Activated naive CD4-positive, alpha-beta T cell treated with anti-CD3 and anti-CD28 coated beads, Interleukin-2, amount 10 ng/mL, durations not matched to agents 7 days and 5 days (primary cell): Measurements from ENCODE around the gene TBX6.
"Not testable (repeated sequence)": the region's sequence is repeated elsewhere in the genome, so short reads cannot be mapped to it uniquely, and the experiment has no call there.

Experiments
- CTCF ChIA-PET: fragments of 350-600 bp; sonication (Branson Sonifier 250); formaldehyde crosslinking; loops from one replicate; lab custom pipeline; 2021; ENCODE audit warnings: antibody characterized with exemption; lab: Charles Lee
- DNase-seq: peaks from one replicate; pipeline ENCODE4 v3.0.0-alpha.2; 2020
- H3K27ac Mint-ChIP-seq: one replicate; pipeline ENCODE4 v1.8.0; 2021; ENCODE audit warnings: mild to moderate bottlenecking, moderate library complexity, mixed read lengths
- H3K27me3 Mint-ChIP-seq: one replicate; pipeline ENCODE4 v1.8.0; 2021; ENCODE audit warnings: mild to moderate bottlenecking, mixed read lengths
- H3K36me3 Mint-ChIP-seq: one replicate; pipeline ENCODE4 v1.8.0; 2021; ENCODE audit warnings: mixed read lengths
- H3K4me1 Mint-ChIP-seq: one replicate; pipeline ENCODE4 v1.8.0; 2021; ENCODE audit warnings: mixed read lengths
- H3K4me3 Mint-ChIP-seq: one replicate; pipeline ENCODE4 v1.8.0; 2021; ENCODE audit warnings: mild to moderate bottlenecking, moderate library complexity, mixed read lengths
- H3K9me3 Mint-ChIP-seq: one replicate; pipeline ENCODE4 v1.8.0; 2021; ENCODE audit warnings: mixed read lengths

The TBX6 gene

GRCh38 chr16:30063278-30063892 is 28.3 kb downstream of the TBX6 start:
- CTCF ChIA-PET = interaction anchor here (0.7 to 4.3 kb wide), 5 partner anchors 8 to 552 kb away, joined by 3 to 31 read pairs (median 5); partner anchors contain the start of gene TBX6
- peaks cover 26% of the 10 kb centered on the region for H3K4me1 Mint-ChIP-seq
- H3K9me3 Mint-ChIP-seq = no peaks in the 10 kb centered on the region
- no peak for DNase-seq
- peaks cover 29% of the 10 kb centered on the region for H3K36me3 Mint-ChIP-seq
- peaks cover 4% of the 10 kb centered on the region for H3K27me3 Mint-ChIP-seq
- H3K4me3 Mint-ChIP-seq = peak overlapping the region; percentile 100
- H3K27ac Mint-ChIP-seq = peak overlapping the region; percentile 98

- CTCF ChIA-PET = interaction anchor here (1.0 to 1.1 kb wide), 2 partner anchors 29 to 31 kb away, joined by 3 to 4 read pairs; partner anchors contain the start of gene TBX6
- H3K9me3 Mint-ChIP-seq = no peaks in the 10 kb centered on the region
- peaks cover 11% of the 10 kb centered on the region for H3K4me1 Mint-ChIP-seq
- H3K4me3 Mint-ChIP-seq = no peak overlapping the region
- DNase-seq = no peak
- H3K36me3 Mint-ChIP-seq = peaks cover 9% of the 10 kb centered on the region
- no peak overlapping the region for H3K27ac Mint-ChIP-seq
- H3K27me3 Mint-ChIP-seq = peaks cover 4% of the 10 kb centered on the region
Measured at GRCh38 chr16:30060836-30061554, 30.7 kb downstream of the TBX6 start.

GRCh38 chr16:30060346-30060745 is 31.4 kb downstream of the TBX6 start:
- Mint-ChIP-seq H3K4me3 (no peak overlapping the region), H3K9me3 (no peaks in the 10 kb centered on the region), H3K4me1 (peaks cover 15% of the 10 kb centered on the region), H3K27ac (no peak overlapping the region), H3K27me3 (peaks cover 4% of the 10 kb centered on the region), H3K36me3 (peaks cover 6% of the 10 kb centered on the region)
- DNase-seq = no peak
- CTCF ChIA-PET = interaction anchor here (0.7 to 1.0 kb wide), 2 partner anchors 27 to 31 kb away, joined by 3 read pairs; partner anchors contain the start of gene TBX6

GRCh38 chr16:30054959-30055553 is 36.7 kb downstream of the TBX6 start:
- peaks cover 15% of the 10 kb centered on the region for H3K27me3 Mint-ChIP-seq

GRCh38 chr16:30054451-30054850 is 37.3 kb downstream of the TBX6 start:
- no peak overlapping the region for H3K27ac Mint-ChIP-seq
- peaks cover 17% of the 10 kb centered on the region for H3K27me3 Mint-ChIP-seq
- H3K4me3 Mint-ChIP-seq = peak overlapping the region; percentile 70
- H3K36me3 Mint-ChIP-seq = peaks cover 2% of the 10 kb centered on the region
- DNase-seq = no peak
- H3K9me3 Mint-ChIP-seq = no peaks in the 10 kb centered on the region
- H3K4me1 Mint-ChIP-seq = peaks cover 39% of the 10 kb centered on the region
- CTCF ChIA-PET = interaction anchor here (0.5 to 3.3 kb wide), 7 partner anchors 10 to 354 kb away, joined by 3 to 31 read pairs (median 4); partner anchors contain the start of genes ALDOA and TLCD3B

More at GRCh38 chr16:30054959-30055553, 36.7 kb downstream of the TBX6 start:
- DNase-seq = peak; percentile 73
- CTCF ChIA-PET = interaction anchor here (0.5 to 3.3 kb wide), 15 partner anchors 8 to 1070 kb away, joined by 3 to 31 read pairs (median 3); partner anchors contain the start of genes ALDOA, C16orf92, LAT and TBX6
- Mint-ChIP-seq H3K27ac (peak overlapping the region; percentile 44), H3K4me3 (peak overlapping the region; percentile 55), H3K4me1 (peaks cover 39% of the 10 kb centered on the region), H3K36me3 (peaks cover 2% of the 10 kb centered on the region), H3K9me3 (no peaks in the 10 kb centered on the region)

- H3K27ac Mint-ChIP-seq = peak overlapping the region; percentile 60
- H3K36me3 Mint-ChIP-seq = peaks cover 2% of the 10 kb centered on the region
- CTCF ChIA-PET = interaction anchor here (1.0 to 3.3 kb wide), 3 partner anchors 11 to 38 kb away, joined by 4 to 31 read pairs (median 15); partner anchors contain the start of genes ALDOA, TBX6 and TLCD3B
- no peaks in the 10 kb centered on the region for H3K9me3 Mint-ChIP-seq
- H3K4me1 Mint-ChIP-seq = peaks cover 43% of the 10 kb centered on the region
- peaks cover 21% of the 10 kb centered on the region for H3K27me3 Mint-ChIP-seq
- no peak for DNase-seq
- peak overlapping the region; percentile 89 for H3K4me3 Mint-ChIP-seq
Measured at GRCh38 chr16:30053376-30054015, 38.2 kb downstream of the TBX6 start.

GRCh38 chr16:30052671-30053372 is 38.9 kb downstream of the TBX6 start:
- DNase-seq = peak; percentile 94
- peak overlapping the region; percentile 89 for H3K4me3 Mint-ChIP-seq
- peak overlapping the region; percentile 85 for H3K27ac Mint-ChIP-seq
- peaks cover 2% of the 10 kb centered on the region for H3K36me3 Mint-ChIP-seq
- peaks cover 27% of the 10 kb centered on the region for H3K27me3 Mint-ChIP-seq
- peaks cover 43% of the 10 kb centered on the region for H3K4me1 Mint-ChIP-seq
- CTCF ChIA-PET = interaction anchor here (3.2 kb wide), 1 partner anchor 21 kb away, joined by 15 read pairs; the partner anchor contains the start of gene TLCD3B
- H3K9me3 Mint-ChIP-seq = no peaks in the 10 kb centered on the region

GRCh38 chr16:30051518-30051917 is 40.2 kb downstream of the TBX6 start:
- H3K27ac Mint-ChIP-seq = peak overlapping the region; percentile 16
- no peaks in the 10 kb centered on the region for H3K9me3 Mint-ChIP-seq
- no peak for DNase-seq
- peak overlapping the region; percentile 89 for H3K4me3 Mint-ChIP-seq
- CTCF ChIA-PET = interaction anchor here (1.0 to 3.2 kb wide), 2 partner anchors 20 to 586 kb away, joined by 4 to 15 read pairs; partner anchors contain the start of gene TLCD3B
- H3K27me3 Mint-ChIP-seq = peaks cover 28% of the 10 kb centered on the region
- peaks cover 43% of the 10 kb centered on the region for H3K4me1 Mint-ChIP-seq
- H3K36me3 Mint-ChIP-seq = peaks cover 2% of the 10 kb centered on the region

GRCh38 chr16:30049871-30050270 is 41.9 kb downstream of the TBX6 start:
- Mint-ChIP-seq H3K9me3 (no peaks in the 10 kb centered on the region), H3K4me1 (peaks cover 35% of the 10 kb centered on the region), H3K27me3 (peaks cover 38% of the 10 kb centered on the region), H3K36me3 (peaks cover 2% of the 10 kb centered on the region), H3K4me3 (no peak overlapping the region), H3K27ac (no peak overlapping the region)
- CTCF ChIA-PET = no interaction called here
- DNase-seq = no peak

GRCh38 chr16:30046588-30046987 is 45.1 kb downstream of the TBX6 start:
- H3K27ac Mint-ChIP-seq = no peak overlapping the region
- peaks cover 29% of the 10 kb centered on the region for H3K27me3 Mint-ChIP-seq
- CTCF ChIA-PET = interaction anchor here (1.2 kb wide), 1 partner anchor 9 kb away, joined by 4 read pairs; no protein-coding TSS in a partner anchor

GRCh38 chr16:30046178-30046577 is 45.5 kb downstream of the TBX6 start:
- Mint-ChIP-seq H3K4me3 (no peak overlapping the region), H3K27ac (no peak overlapping the region), H3K9me3 (no peaks in the 10 kb centered on the region), H3K4me1 (peaks cover 10% of the 10 kb centered on the region), H3K36me3 (no peaks in the 10 kb centered on the region), H3K27me3 (peaks cover 32% of the 10 kb centered on the region)
- CTCF ChIA-PET = no interaction called here
- DNase-seq = no peak

More at GRCh38 chr16:30046588-30046987, 45.1 kb downstream of the TBX6 start:
- peaks cover 2% of the 10 kb centered on the region for H3K36me3 Mint-ChIP-seq
- no peak for DNase-seq
- H3K4me3 Mint-ChIP-seq = no peak overlapping the region
- H3K4me1 Mint-ChIP-seq = peaks cover 13% of the 10 kb centered on the region
- no peaks in the 10 kb centered on the region for H3K9me3 Mint-ChIP-seq

- peaks cover 38% of the 10 kb centered on the region for H3K27me3 Mint-ChIP-seq
- H3K27ac Mint-ChIP-seq = no peak overlapping the region
- no peak for DNase-seq
- no peaks in the 10 kb centered on the region for H3K4me1 Mint-ChIP-seq
- CTCF ChIA-PET = interaction anchor here (0.9 to 3.4 kb wide), 3 partner anchors 10 to 70 kb away, joined by 3 to 16 read pairs (median 3); partner anchors contain the start of gene TLCD3B
- no peaks in the 10 kb centered on the region for H3K9me3 Mint-ChIP-seq
- H3K36me3 Mint-ChIP-seq = no peaks in the 10 kb centered on the region
- no peak overlapping the region for H3K4me3 Mint-ChIP-seq
Measured at GRCh38 chr16:30041841-30042240, 49.9 kb downstream of the TBX6 start.

- not testable (repeated sequence) for DNase-seq, H3K27ac Mint-ChIP-seq, H3K4me1 Mint-ChIP-seq, H3K36me3 Mint-ChIP-seq, H3K9me3 Mint-ChIP-seq, H3K4me3 Mint-ChIP-seq
- H3K27me3 Mint-ChIP-seq = peaks cover 39% of the 10 kb centered on the region
- CTCF ChIA-PET = interaction anchor here (0.9 to 1.3 kb wide), 3 partner anchors 9 to 71 kb away, joined by 3 to 5 read pairs (median 3); no protein-coding TSS in a partner anchor
Measured at GRCh38 chr16:30040690-30041089, 51.0 kb downstream of the TBX6 start.
